Lower lobe of right lung (tissue), 2 donors: ENCODE measurements around the gene LANCL3. TPM values are rescaled to one million over a fixed set of nuclear protein-coding genes. Genes with fewer than 3 reads are reported as not detected.

Experiments used
- ATAC-seq, 2 donors: fragments of 200-7000 bp; cut with Tn5 transposase; one replicate each; pipeline ENCODE4 v1.9.1; 2020 to 2022; ENCODE audit warnings: mild to moderate bottlenecking in 2 of 2, moderate library complexity in 2 of 2
- DNase-seq: peaks from one replicate; pipeline ENCODE4 v3.0.0-alpha.2; 2020
- H3K27ac ChIP-seq: fragments of 200-600 bp; one replicate; pipeline ENCODE4 v1.8.0; 2022
- H3K27me3 ChIP-seq: fragments of 200-600 bp; one replicate; pipeline ENCODE4 v1.8.0; 2022; ENCODE audit warnings: low read depth
- H3K36me3 ChIP-seq: fragments of 200-600 bp; one replicate; pipeline ENCODE4 v1.8.0; 2022; ENCODE audit warnings: mild to moderate bottlenecking
- H3K4me1 ChIP-seq: fragments of 200-600 bp; one replicate; pipeline ENCODE4 v1.8.0; 2022
- H3K4me3 ChIP-seq: fragments of 200-600 bp; one replicate; pipeline ENCODE4 v1.8.0; 2022; ENCODE audit warnings: mild to moderate bottlenecking
- H3K9me3 ChIP-seq: fragments of 200-600 bp; one replicate; pipeline ENCODE4 v1.8.0; 2022
- intact Hi-C: fragments of 100-400 bp; cut with DNase I; formaldehyde crosslinking; loops from one replicate; pipeline ENCODE4 v1.11.0; 2022
- total RNA-seq: library from RNA; stranded (reverse); fragmentation: NEBNext Ultra II Directional; extraction: Animal tissue kit (Norgen Biotek cat#: 25700); gene quantifications from one replicate; pipeline ENCODE4 v1.2.1, GENCODE V29; 2021
- TF ChIP-seq, protein P1 (sequence below): fragments of 200-600 bp; IDR thresholded peaks from one replicate; pipeline ENCODE4 v1.8.0; 2022; ENCODE audit warnings: antibody characterized with exemption, mild to moderate bottlenecking
- donor health status: DM: no; HTN: yes; CAD: no; lungs with severe emphysema.

The LANCL3 gene
- total RNA-seq, 1 donor from 2014 or later = 1.7 TPM

DNA sequence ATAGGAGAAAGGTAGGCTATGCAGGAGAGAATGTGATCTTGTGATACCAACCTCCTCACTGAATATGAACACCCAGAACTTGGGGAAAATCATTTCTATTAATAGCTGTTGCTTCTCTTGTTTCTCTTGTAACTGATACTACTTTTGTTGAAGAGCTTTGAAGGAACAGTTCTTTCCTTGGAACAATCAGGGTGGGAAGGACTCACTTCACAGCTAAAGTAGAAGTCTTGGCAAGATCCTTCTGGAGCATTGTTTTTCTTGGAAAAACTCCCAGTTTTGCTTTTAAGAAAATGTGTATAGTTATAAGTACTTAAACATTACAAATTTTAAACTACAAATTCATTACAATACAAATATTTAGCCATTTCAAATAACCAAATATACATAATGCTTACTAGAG, 95.1 kb downstream of the LANCL3 start:
- Histone ChIP-seq H3K27me3 (no peaks in the 10 kb centered on the region), H3K36me3 (no peaks in the 10 kb centered on the region), H3K27ac (no peak overlapping the region), H3K4me1 (no peaks in the 10 kb centered on the region), H3K4me3 (no peak overlapping the region), H3K9me3 (no peaks in the 10 kb centered on the region)
- no peak for DNase-seq
- TF ChIP-seq, protein P1, sequence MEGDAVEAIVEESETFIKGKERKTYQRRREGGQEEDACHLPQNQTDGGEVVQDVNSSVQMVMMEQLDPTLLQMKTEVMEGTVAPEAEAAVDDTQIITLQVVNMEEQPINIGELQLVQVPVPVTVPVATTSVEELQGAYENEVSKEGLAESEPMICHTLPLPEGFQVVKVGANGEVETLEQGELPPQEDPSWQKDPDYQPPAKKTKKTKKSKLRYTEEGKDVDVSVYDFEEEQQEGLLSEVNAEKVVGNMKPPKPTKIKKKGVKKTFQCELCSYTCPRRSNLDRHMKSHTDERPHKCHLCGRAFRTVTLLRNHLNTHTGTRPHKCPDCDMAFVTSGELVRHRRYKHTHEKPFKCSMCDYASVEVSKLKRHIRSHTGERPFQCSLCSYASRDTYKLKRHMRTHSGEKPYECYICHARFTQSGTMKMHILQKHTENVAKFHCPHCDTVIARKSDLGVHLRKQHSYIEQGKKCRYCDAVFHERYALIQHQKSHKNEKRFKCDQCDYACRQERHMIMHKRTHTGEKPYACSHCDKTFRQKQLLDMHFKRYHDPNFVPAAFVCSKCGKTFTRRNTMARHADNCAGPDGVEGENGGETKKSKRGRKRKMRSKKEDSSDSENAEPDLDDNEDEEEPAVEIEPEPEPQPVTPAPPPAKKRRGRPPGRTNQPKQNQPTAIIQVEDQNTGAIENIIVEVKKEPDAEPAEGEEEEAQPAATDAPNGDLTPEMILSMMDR = no peak
- intact Hi-C loops = no loop called here
- no peak for ATAC-seq

DNA sequence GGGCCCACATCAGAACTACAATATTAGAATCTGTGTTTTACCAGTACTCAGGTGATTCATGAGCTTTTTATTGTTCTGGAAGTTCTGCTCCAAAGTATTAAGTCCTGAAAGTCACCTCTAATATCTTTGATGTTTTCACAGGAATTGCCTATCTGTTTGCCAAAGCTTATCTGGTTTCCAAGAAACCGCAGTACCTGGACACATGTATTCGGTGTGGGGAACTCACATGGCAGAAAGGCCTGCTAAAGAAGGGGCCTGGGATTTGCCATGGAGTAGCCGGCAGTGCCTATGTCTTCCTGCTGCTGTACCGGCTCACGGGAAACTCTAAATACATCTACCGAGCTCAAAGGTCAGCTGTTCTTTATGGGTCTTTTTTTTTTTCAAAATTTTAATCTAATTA, 95.7 kb downstream of the LANCL3 start:
- TF ChIP-seq, protein P1 = no peak
- no peaks in the 10 kb centered on the region for H3K9me3 ChIP-seq
- H3K27ac ChIP-seq = no peak overlapping the region
- H3K36me3 ChIP-seq = no peaks in the 10 kb centered on the region
- H3K4me3 ChIP-seq = no peak overlapping the region
- ATAC-seq = no peak
- DNase-seq = no peak
- intact Hi-C loops = no loop called here
- no peaks in the 10 kb centered on the region for H3K4me1 ChIP-seq
- H3K27me3 ChIP-seq = no peaks in the 10 kb centered on the region

DNA sequence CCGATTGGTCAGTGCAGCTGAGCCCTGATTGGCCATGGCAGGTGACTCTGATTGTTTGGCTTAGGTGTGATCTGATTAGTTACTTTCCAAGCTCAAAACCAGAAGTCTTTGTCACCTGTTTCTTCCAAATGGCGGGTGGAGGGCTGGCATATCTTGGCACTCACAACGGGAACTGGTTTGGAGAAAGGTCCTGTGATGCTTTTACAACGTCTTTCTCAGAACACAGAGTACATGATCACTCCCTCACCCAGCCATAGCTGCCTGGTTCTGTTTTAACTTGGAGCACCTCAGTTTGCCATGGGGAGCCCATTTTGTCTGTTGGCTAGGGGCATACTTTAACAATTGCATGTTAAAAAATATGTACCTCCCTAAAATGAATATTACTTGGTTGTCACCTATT, 101.1 kb downstream of the LANCL3 start:
- Histone ChIP-seq H3K27ac (no peak overlapping the region), H3K4me3 (no peak overlapping the region), H3K36me3 (no peaks in the 10 kb centered on the region), H3K4me1 (no peaks in the 10 kb centered on the region), H3K9me3 (no peaks in the 10 kb centered on the region), H3K27me3 (no peaks in the 10 kb centered on the region)
- DNase-seq = no peak
- ATAC-seq = no peak
- TF ChIP-seq, protein P1 = no peak
- intact Hi-C loops = no loop called here

DNA sequence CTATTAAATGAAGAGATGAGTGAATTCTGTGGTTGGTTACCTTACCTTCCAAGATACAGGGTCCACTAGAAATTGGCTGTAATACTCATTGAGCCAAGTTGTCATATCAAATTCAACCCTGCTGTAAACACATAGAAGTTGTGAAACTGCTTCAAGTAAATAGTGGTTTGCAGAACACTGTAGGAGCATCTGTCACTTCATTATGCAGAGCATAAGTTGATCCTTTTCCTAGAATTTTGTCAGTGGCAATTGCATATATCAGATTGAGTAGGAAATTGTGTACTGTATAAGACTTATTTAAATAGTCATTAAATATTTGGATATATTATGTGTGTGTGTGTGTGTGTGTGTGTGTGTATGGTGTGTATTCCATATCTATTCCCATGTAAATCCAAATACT, 105.3 kb downstream of the LANCL3 start:
- H3K4me1 ChIP-seq = no peaks in the 10 kb centered on the region
- no peak for DNase-seq
- no peak for ATAC-seq
- no peaks in the 10 kb centered on the region for H3K9me3 ChIP-seq
- TF ChIP-seq, protein P1 = no peak
- H3K27me3 ChIP-seq = no peaks in the 10 kb centered on the region
- H3K4me3 ChIP-seq = no peak overlapping the region
- H3K36me3 ChIP-seq = no peaks in the 10 kb centered on the region
- H3K27ac ChIP-seq = no peak overlapping the region
- intact Hi-C loops = no loop called here

DNA sequence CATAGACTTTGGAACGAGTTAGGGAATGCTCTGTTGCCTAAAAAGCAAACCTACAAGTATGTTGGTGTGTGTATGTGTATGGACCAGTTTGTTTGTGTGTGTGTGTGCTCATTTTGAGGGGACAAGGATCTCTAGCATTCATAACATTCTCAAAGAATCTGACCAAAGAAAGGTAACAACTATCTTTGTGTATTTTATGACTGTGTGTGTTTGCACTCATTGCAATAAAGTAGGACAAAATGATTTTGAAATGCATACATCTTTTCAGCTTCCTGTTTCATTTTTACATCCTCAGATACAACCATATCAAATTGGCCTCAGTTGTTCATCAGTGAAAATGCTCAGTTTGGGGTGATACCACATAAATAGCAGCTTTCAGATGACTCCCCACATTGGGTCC, 105.8 kb downstream of the LANCL3 start:
- Histone ChIP-seq H3K4me1 (no peaks in the 10 kb centered on the region), H3K27me3 (no peaks in the 10 kb centered on the region), H3K27ac (no peak overlapping the region), H3K36me3 (no peaks in the 10 kb centered on the region), H3K4me3 (no peak overlapping the region), H3K9me3 (no peaks in the 10 kb centered on the region)
- TF ChIP-seq, protein P1 = no peak
- intact Hi-C loops = no loop called here
- no peak for ATAC-seq
- no peak for DNase-seq

DNA sequence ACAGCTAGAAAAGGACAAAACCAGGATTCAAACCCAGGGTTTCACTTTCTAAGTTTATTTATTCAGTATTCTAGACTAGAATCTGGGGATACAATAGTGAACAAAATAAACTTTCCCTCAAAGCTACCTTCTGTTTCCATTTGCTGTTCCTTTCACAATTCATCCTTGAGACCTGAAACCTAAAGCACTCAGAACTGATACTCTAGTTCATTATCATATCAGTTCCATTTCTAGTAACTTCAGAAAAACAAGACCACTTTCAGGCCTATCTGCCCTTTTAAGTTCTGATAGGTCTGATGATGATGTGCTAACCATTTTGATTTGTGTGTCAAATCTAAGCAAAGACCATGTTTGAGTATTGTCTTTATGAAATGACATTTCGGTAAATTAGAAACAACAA, 106.3 kb downstream of the LANCL3 start:
- Histone ChIP-seq H3K4me3 (no peak overlapping the region), H3K36me3 (no peaks in the 10 kb centered on the region), H3K9me3 (no peaks in the 10 kb centered on the region), H3K4me1 (no peaks in the 10 kb centered on the region), H3K27ac (no peak overlapping the region), H3K27me3 (no peaks in the 10 kb centered on the region)
- ATAC-seq (no peak), DNase-seq (no peak)
- TF ChIP-seq, protein P1 = no peak
- intact Hi-C loops = no loop called here
